B cell (primary cell): ENCODE results near the gene IL1RAPL1. TPM values are rescaled to one million over a fixed set of nuclear protein-coding genes. Genes with fewer than 3 reads are reported as not detected.

Experiments
- ATAC-seq: fragments of 200-7000 bp; cut with Tn5 transposase; one replicate; pipeline ENCODE4 v1.10.0; 2021; ENCODE audit warnings: low read depth, mild to moderate bottlenecking, moderate number of reproducible peaks, moderate library complexity
- CTCF ChIA-PET: fragments of 350-600 bp; sonication (Branson Sonifier 250); formaldehyde crosslinking; loops from one replicate; lab custom pipeline; 2021; ENCODE audit warnings: antibody characterized with exemption, inconsistent platforms; lab: Charles Lee
- POLR2A ChIA-PET: fragments of 350-600 bp; sonication (Branson Sonifier 250); formaldehyde crosslinking; loops from one replicate; lab custom pipeline; 2021; ENCODE audit warnings: antibody characterized with exemption; lab: Charles Lee
- DNase-seq: peaks from one replicate; pipeline ENCODE4 v3.0.0; 2013
- H2AFZ ChIP-seq: 2 replicates; pipeline ENCODE4 v1.6.1; 2012; ENCODE audit warnings: mild to moderate bottlenecking, low read depth, low read length; ENCODE audit not compliant: insufficient read depth, poor library complexity, severe bottlenecking
- H3K27ac ChIP-seq, 2 donors: 1 replicate in 1 of 2; 2 replicates in 1 of 2; pipeline ENCODE4 v1.5.1; 2012 to 2013; ENCODE audit warnings: low read length in 2 of 2, mild to moderate bottlenecking in 2 of 2, moderate library complexity in 1 of 2
- H3K27me3 ChIP-seq, 4 experiments: fragments of 200-600 bp in 1 of 4; sonication (generic) in 1 of 4; replicated peaks in 1 of 4; 1 replicate in 2 of 4; 2 replicates in 2 of 4; pipeline versions ENCODE4 v1.6.1 to v1.7.0; 2013 to 2016; ENCODE audit warnings: low read length in 3 of 4, mild to moderate bottlenecking in 2 of 4, mixed read lengths in 1 of 4, moderate library complexity in 1 of 4; ENCODE audit not compliant: insufficient read depth in 4 of 4, control insufficient read depth in 3 of 4; ENCODE audit errors: control extremely low read depth in 1 of 4
- H3K36me3 ChIP-seq, 2 experiments: replicated peaks in 1 of 2; 1 replicate in 1 of 2; 2 replicates in 1 of 2; pipeline versions ENCODE4 v1.6.1 to v1.7.1; 2013; ENCODE audit warnings: low read length in 1 of 2; ENCODE audit not compliant: insufficient read depth in 2 of 2, control insufficient read depth in 1 of 2; ENCODE audit errors: control extremely low read depth in 1 of 2, extremely low read depth in 1 of 2
- H3K4me1 ChIP-seq, 2 donors: fragments of 200-600 bp in 1 of 2; sonication (generic) in 1 of 2; 1 replicate in 1 of 2; 2 replicates in 1 of 2; pipeline versions ENCODE4 v1.5.1 to v1.6.1; 2013 to 2017; ENCODE audit warnings: low read length in 2 of 2; ENCODE audit not compliant: control insufficient read depth in 2 of 2, insufficient read depth in 2 of 2
- H3K4me2 ChIP-seq: replicated peaks from 2 replicates; pipeline ENCODE3; 2012; ENCODE audit warnings: mild to moderate bottlenecking, low read depth, low read length; ENCODE audit not compliant: poor library complexity, severe bottlenecking
- H3K4me3 ChIP-seq, 5 experiments: fragments of 200-600 bp in 1 of 5; sonication (generic) in 1 of 5; 1 replicate in 3 of 5; 2 replicates in 2 of 5; pipeline versions ENCODE4 v1.5.1 to v1.7.0; 2011 to 2016; ENCODE audit warnings: low read length in 4 of 5, mild to moderate bottlenecking in 4 of 5, low read depth in 2 of 5, control low read depth in 1 of 5, moderate library complexity in 1 of 5; ENCODE audit not compliant: insufficient read depth in 1 of 5; ENCODE audit errors: control extremely low read depth in 1 of 5, extremely low read depth in 1 of 5
- H3K79me2 ChIP-seq: fragments of 200-600 bp; sonication (generic); one replicate; pipeline ENCODE4 v1.6.0; 2016; ENCODE audit warnings: low read length; ENCODE audit not compliant: control insufficient read depth, insufficient read depth
- H3K9ac ChIP-seq: fragments of 200-600 bp; sonication (generic); 2 replicates; pipeline ENCODE4 v1.6.1; 2017; ENCODE audit warnings: mild to moderate bottlenecking, low read length, moderate library complexity
- H3K9me3 ChIP-seq, 3 donors: one replicate each; pipeline versions ENCODE4 v1.6.1 to v1.7.1; 2013; ENCODE audit warnings: low read length in 2 of 3; ENCODE audit not compliant: control insufficient read depth in 2 of 3, insufficient read depth in 1 of 3; ENCODE audit errors: control extremely low read depth in 1 of 3
- H4K20me1 ChIP-seq: 2 replicates; pipeline ENCODE4 v1.6.0; 2012; ENCODE audit warnings: mild to moderate bottlenecking, low read length; ENCODE audit not compliant: insufficient read depth, control insufficient read depth, poor library complexity, severe bottlenecking
- H3K27ac Mint-ChIP-seq: one replicate; pipeline ENCODE4 v1.8.0; 2021; ENCODE audit warnings: mixed read lengths
- H3K27me3 Mint-ChIP-seq: one replicate; pipeline ENCODE4 v1.8.0; 2021; ENCODE audit warnings: mixed read lengths
- H3K4me1 Mint-ChIP-seq: one replicate; pipeline ENCODE4 v1.8.0; 2021; ENCODE audit warnings: mixed read lengths
- H3K4me3 Mint-ChIP-seq: one replicate; pipeline ENCODE4 v1.8.0; 2021; ENCODE audit warnings: mixed read lengths
- H3K9me3 Mint-ChIP-seq: one replicate; pipeline ENCODE4 v1.8.0; 2022; ENCODE audit warnings: mixed read lengths; ENCODE audit not compliant: insufficient read depth
- CTCF ChIP-seq: fragments of 200-600 bp; IDR thresholded peaks from one replicate; pipeline ENCODE4 v1.8.0; 2022; ENCODE audit warnings: antibody characterized with exemption, mild to moderate bottlenecking
- EZH2 ChIP-seq: IDR thresholded peaks from 2 replicates; pipeline ENCODE4 v1.6.1; 2012; ENCODE audit warnings: borderline replicate concordance, low read depth, mild to moderate bottlenecking, moderate library complexity, low read length; ENCODE audit not compliant: insufficient read depth, poor library complexity, severe bottlenecking
- WGBS: methylation state at CpG from one replicate; pipeline ENCODE4 v1.1.5; 2013; ENCODE audit warnings: missing lambda C conversion rate; ENCODE audit not compliant: insufficient coverage; 5-methylcytosine and 5-hydroxymethylcytosine counted together
- intact Hi-C: fragments of 100-400 bp; cut with micrococcal nuclease; formaldehyde crosslinking; loops from one replicate; pipeline ENCODE4 v1.10.0; 2022
- polyA plus RNA-seq: library from polyadenylated mRNA; depleted of rRNA; stranded (reverse); fragments of >200 nt; gene quantifications from 2 replicates; pipeline ENCODE4 v1.2.3, GENCODE V29; 2012
- total RNA-seq, 2 donors: library from RNA; stranded (reverse); fragments of 120-200 nt in 1 of 2; gene quantifications; 1 replicate in 1 of 2; 2 replicates in 1 of 2; pipeline versions ENCODE4 v1.2.3 to v1.2.4, GENCODE V29; 2013 to 2022

The IL1RAPL1 gene
- total and polyA plus RNA-seq, 2 donors (not counting 1 experiment from before 2014, with no cell fraction given) = not detected

GRCh38 chrX:29518100-29518499, 930.9 kb downstream of the IL1RAPL1 start:
- intact Hi-C loops = no loop called here
- H3K9me3 Mint-ChIP-seq = no peaks in the 10 kb centered on the region
- no peaks in the 10 kb centered on the region for H4K20me1 ChIP-seq
- H3K4me2 ChIP-seq = no peak overlapping the region
- no peak for TF ChIP-seq CTCF
- no peak for TF ChIP-seq EZH2
- no peaks in the 10 kb centered on the region for H3K27me3 ChIP-seq
- H3K27ac ChIP-seq = no peak overlapping the region
- H3K4me1 Mint-ChIP-seq = no peaks in the 10 kb centered on the region
- DNase-seq (no peak), ATAC-seq (no peak)
- CTCF ChIA-PET = no interaction called here
- POLR2A ChIA-PET = no interaction called here
- H3K9ac ChIP-seq = no peak overlapping the region
- H3K36me3 ChIP-seq = no peaks in the 10 kb centered on the region
- H3K79me2 ChIP-seq = no peaks in the 10 kb centered on the region
- H3K4me3 ChIP-seq = no peak overlapping the region
- H3K27ac Mint-ChIP-seq = no peak overlapping the region
- H3K4me3 Mint-ChIP-seq = no peak overlapping the region
- 87% methylated on average over 3 of the region's 4 CpGs for WGBS
- no peaks in the 10 kb centered on the region for H3K4me1 ChIP-seq
- no peaks in the 10 kb centered on the region for H3K9me3 ChIP-seq
- no peaks in the 10 kb centered on the region for H3K27me3 Mint-ChIP-seq
- H2AFZ ChIP-seq = no peak overlapping the region

DNA sequence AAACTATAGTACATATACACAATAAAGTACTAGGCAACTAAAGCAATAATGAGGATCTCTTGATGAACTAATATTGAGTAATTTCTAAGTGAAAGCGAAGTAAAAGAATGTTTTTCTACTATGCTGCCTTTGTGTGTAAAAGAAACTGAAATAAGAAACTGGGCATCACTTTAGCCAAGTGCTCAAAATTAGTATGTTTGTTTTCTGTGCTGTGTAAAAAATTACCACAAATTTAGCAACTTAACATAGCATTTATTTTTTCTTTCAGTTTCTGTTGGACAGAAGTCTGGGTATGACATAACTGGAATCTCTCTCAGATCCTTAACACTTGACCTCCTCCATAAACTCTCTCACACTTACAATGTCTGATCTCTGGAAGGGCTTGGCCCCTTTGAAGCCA, 941.0 kb downstream of the IL1RAPL1 start:
- Histone ChIP-seq H3K9me3 (no peaks in the 10 kb centered on the region), H2AFZ (no peak overlapping the region), H3K79me2 (no peaks in the 10 kb centered on the region), H3K4me2 (no peak overlapping the region), H4K20me1 (no peaks in the 10 kb centered on the region), H3K4me3 (no peak overlapping the region), H3K4me1 (no peaks in the 10 kb centered on the region), H3K36me3 (no peaks in the 10 kb centered on the region), H3K9ac (no peak overlapping the region), H3K27me3 (no peaks in the 10 kb centered on the region), H3K27ac (no peak overlapping the region)
- H3K27ac Mint-ChIP-seq = no peak overlapping the region
- no peaks in the 10 kb centered on the region for H3K4me1 Mint-ChIP-seq
- TF ChIP-seq CTCF = no peak
- TF ChIP-seq EZH2 = no peak
- H3K9me3 Mint-ChIP-seq = no peaks in the 10 kb centered on the region
- DNase-seq = no peak
- H3K4me3 Mint-ChIP-seq = no peak overlapping the region
- ChIA-PET POLR2A (no interaction called here), CTCF (no interaction called here)
- no peaks in the 10 kb centered on the region for H3K27me3 Mint-ChIP-seq
- WGBS = no CpG with 5 or more reads among the region's 1 CpG
- intact Hi-C loops = no loop called here
- no peak for ATAC-seq
